H9 (cell line): ENCODE data around the gene PPP1R14C. TPM values are rescaled to one million over a fixed set of nuclear protein-coding genes. Genes with fewer than 3 reads are reported as not detected.

ENCODE experiments used
- DNase-seq: peaks from one replicate; pipeline ENCODE4 v3.0.0-alpha.2; 2017
- H2AFZ ChIP-seq: one replicate; pipeline ENCODE4 v1.6.1; 2013; ENCODE audit warnings: mild to moderate bottlenecking, low read length, control low read depth, moderate library complexity
- H2AK5ac ChIP-seq: 2 replicates; pipeline ENCODE4 v1.6.1; 2013; ENCODE audit warnings: low read length, control low read depth, mixed read lengths; ENCODE audit not compliant: insufficient read length
- H2BK120ac ChIP-seq: one replicate; pipeline ENCODE4 v1.6.1; 2013; ENCODE audit warnings: low read depth, mild to moderate bottlenecking, low read length, control low read depth, inconsistent platforms; ENCODE audit not compliant: poor library complexity, severe bottlenecking
- H2BK12ac ChIP-seq: 2 replicates; pipeline ENCODE4 v1.6.1; 2013; ENCODE audit warnings: low read length, control low read depth, mixed read lengths, low read depth; ENCODE audit not compliant: insufficient read length
- H2BK15ac ChIP-seq: 2 replicates; pipeline ENCODE4 v1.6.1; 2013; ENCODE audit warnings: low read depth, low read length, control low read depth
- H2BK20ac ChIP-seq: one replicate; pipeline ENCODE4 v1.6.1; 2013; ENCODE audit warnings: low read depth, mild to moderate bottlenecking, low read length, control low read depth, inconsistent platforms; ENCODE audit not compliant: poor library complexity, severe bottlenecking
- H2BK5ac ChIP-seq: 2 replicates; pipeline ENCODE4 v1.6.1; 2013; ENCODE audit warnings: low read length, control low read depth, mixed read lengths; ENCODE audit not compliant: insufficient read length
- H3K14ac ChIP-seq: 2 replicates; pipeline ENCODE4 v1.6.1; 2013; ENCODE audit warnings: low read length, control low read depth; ENCODE audit not compliant: insufficient read depth
- H3K18ac ChIP-seq: 2 replicates; pipeline ENCODE4 v1.6.1; 2013; ENCODE audit warnings: low read depth, mild to moderate bottlenecking, mixed read lengths, low read length, control low read depth; ENCODE audit not compliant: insufficient read length
- H3K23ac ChIP-seq: 2 replicates; pipeline ENCODE4 v1.6.1; 2013; ENCODE audit warnings: low read length, control low read depth, mixed read lengths, low read depth; ENCODE audit not compliant: insufficient read length
- H3K23me2 ChIP-seq: 2 replicates; pipeline ENCODE4 v1.6.1; 2013; ENCODE audit warnings: low read depth, mild to moderate bottlenecking, mixed read lengths, low read length, control low read depth; ENCODE audit not compliant: insufficient read length, poor library complexity, severe bottlenecking
- H3K27ac ChIP-seq: 2 replicates; pipeline ENCODE4 v1.5.1; 2013; ENCODE audit warnings: low read length, control low read depth, mixed read lengths, low read depth; ENCODE audit not compliant: insufficient read length
- H3K27me3 ChIP-seq: 2 replicates; pipeline ENCODE4 v1.6.1; 2013; ENCODE audit warnings: low read length, control low read depth, inconsistent platforms; ENCODE audit not compliant: insufficient read depth
- H3K4ac ChIP-seq: 2 replicates; pipeline ENCODE4 v1.6.1; 2013; ENCODE audit warnings: low read depth, mild to moderate bottlenecking, control low read depth, inconsistent platforms, low read length, moderate library complexity
- H3K4me1 ChIP-seq: 2 replicates; pipeline ENCODE4 v1.6.1; 2013; ENCODE audit warnings: low read length, control low read depth, inconsistent platforms; ENCODE audit not compliant: insufficient read depth
- H3K4me2 ChIP-seq: 2 replicates; pipeline ENCODE4 v1.6.1; 2013; ENCODE audit warnings: low read length, control low read depth, mixed read lengths; ENCODE audit not compliant: insufficient read length, insufficient read depth
- H3K56ac ChIP-seq: 2 replicates; pipeline ENCODE4 v1.6.1; 2013; ENCODE audit warnings: low read depth, mild to moderate bottlenecking, mixed read lengths, low read length, control low read depth; ENCODE audit not compliant: insufficient read length
- H3K79me1 ChIP-seq: 2 replicates; pipeline ENCODE4 v1.6.1; 2013; ENCODE audit warnings: low read depth, mild to moderate bottlenecking, moderate library complexity, low read length, control low read depth, inconsistent platforms; ENCODE audit not compliant: insufficient read depth, poor library complexity, severe bottlenecking
- H3K79me2 ChIP-seq: 2 replicates; pipeline ENCODE4 v1.6.1; 2013; ENCODE audit warnings: low read length, control low read depth, inconsistent platforms; ENCODE audit not compliant: insufficient read depth
- H3K9ac ChIP-seq: 2 replicates; pipeline ENCODE4 v1.6.1; 2013; ENCODE audit warnings: low read length, control low read depth, mixed read lengths; ENCODE audit not compliant: insufficient read length; ENCODE audit errors: extremely low read depth
- H3K9me3 ChIP-seq: one replicate; pipeline ENCODE4 v1.6.1; 2013; ENCODE audit warnings: low read depth, low read length, inconsistent platforms; ENCODE audit not compliant: control insufficient read depth
- H3T11ph ChIP-seq: one replicate; pipeline ENCODE4 v1.6.1; 2013; ENCODE audit warnings: mild to moderate bottlenecking, low read length, control low read depth, inconsistent platforms
- H4K20me1 ChIP-seq: one replicate; pipeline ENCODE4 v1.6.1; 2013; ENCODE audit not compliant: control insufficient read depth, insufficient read length, insufficient read depth
- H4K5ac ChIP-seq: 2 replicates; pipeline ENCODE4 v1.6.1; 2013; ENCODE audit warnings: low read depth, mild to moderate bottlenecking, mixed read lengths, low read length, control low read depth; ENCODE audit not compliant: insufficient read length
- H4K8ac ChIP-seq: replicated peaks from 2 replicates; pipeline ENCODE4 v1.6.1; 2013; ENCODE audit warnings: low read length, control low read depth, mixed read lengths, low read depth; ENCODE audit not compliant: insufficient read length
- H4K91ac ChIP-seq: 2 replicates; pipeline ENCODE4 v1.6.1; 2013; ENCODE audit warnings: low read depth, mild to moderate bottlenecking, moderate library complexity, mixed read lengths, low read length, control low read depth; ENCODE audit not compliant: insufficient read length
- H3K27ac Mint-ChIP-seq, 3 experiments: 2 replicates in 2 of 3; 3 replicates in 1 of 3; pipeline ENCODE4 v1.8.0; 2020 to 2021; ENCODE audit warnings: mixed read lengths in 3 of 3, mild to moderate bottlenecking in 1 of 3, moderate library complexity in 1 of 3
- H3K27me3 Mint-ChIP-seq: 2 replicates; pipeline ENCODE4 v1.8.0; 2021; ENCODE audit warnings: low read depth, mild to moderate bottlenecking, moderate library complexity, mixed read lengths
- H3K36me3 Mint-ChIP-seq, 3 experiments: 2 replicates in 2 of 3; 3 replicates in 1 of 3; pipeline ENCODE4 v1.8.0; 2020 to 2021; ENCODE audit warnings: low read depth in 3 of 3, mixed read lengths in 3 of 3; ENCODE audit not compliant: insufficient read depth in 1 of 3
- H3K4me1 Mint-ChIP-seq, 2 experiments: 2 replicates each; pipeline ENCODE4 v1.8.0; 2020; ENCODE audit warnings: mixed read lengths in 2 of 2
- H3K4me3 Mint-ChIP-seq, 2 experiments: 2 replicates in 1 of 2; 3 replicates in 1 of 2; pipeline ENCODE4 v1.8.0; 2020 to 2021; ENCODE audit warnings: mild to moderate bottlenecking in 2 of 2, mixed read lengths in 2 of 2, moderate library complexity in 1 of 2
- H3K9me3 Mint-ChIP-seq, 2 experiments: 2 replicates in 1 of 2; 3 replicates in 1 of 2; pipeline ENCODE4 v1.8.0; 2020; ENCODE audit warnings: mild to moderate bottlenecking in 2 of 2, mixed read lengths in 2 of 2, moderate library complexity in 1 of 2
- CTCF ChIP-seq: fragments of 200-600 bp; sonication (generic); conservative IDR thresholded peaks from 3 replicates; pipeline ENCODE4 v1.8.0; 2021; ENCODE audit warnings: antibody characterized with exemption, mild to moderate bottlenecking
- WGBS: extraction: QIAGEN DNeasy Blood & Tissue Kit; methylation state at CpG from one replicate; pipeline ENCODE4 v1.1.7; 2013; ENCODE audit warnings: missing lambda C conversion rate, low lambda C conversion rate, mixed read lengths; ENCODE audit not compliant: insufficient read length; ENCODE audit errors: extremely low coverage; 5-methylcytosine and 5-hydroxymethylcytosine counted together
- total RNA-seq: library from RNA; stranded (reverse); gene quantifications from 2 replicates; pipeline ENCODE4 v1.2.1, GENCODE V29; 2021

PPP1R14C gene
- total RNA-seq, 1 experiment from 2014 or later = 0.37 TPM

GRCh38 chr6:150153905-150154492 lies 11.2 kb downstream of the PPP1R14C start:
- H3K9me3 Mint-ChIP-seq = no peaks in the 10 kb centered on the region; a peak in 1 of 5 replicates
- TF ChIP-seq CTCF = no peak
- H4K8ac ChIP-seq = no peak overlapping the region
- H2AK5ac ChIP-seq = no peak overlapping the region
- no peak overlapping the region for H3T11ph ChIP-seq
- no peak overlapping the region for H3K4me3 Mint-ChIP-seq
- H3K4me2 ChIP-seq = no peak overlapping the region
- no peak overlapping the region for H2BK5ac ChIP-seq
- no peak overlapping the region for H3K56ac ChIP-seq
- peaks cover 19 to 24% of the 10 kb centered on the region in 2 experiments for H3K4me1 Mint-ChIP-seq
- H3K9ac ChIP-seq = no peak overlapping the region
- H3K27ac ChIP-seq = no peak overlapping the region
- peaks cover 58% of the 10 kb centered on the region for H3K27me3 Mint-ChIP-seq
- no peaks in the 10 kb centered on the region for H3K79me1 ChIP-seq
- no peak overlapping the region for H3K18ac ChIP-seq
- H3K14ac ChIP-seq = no peak overlapping the region
- H3K9me3 ChIP-seq = no peaks in the 10 kb centered on the region
- H3K4me1 ChIP-seq = peaks cover 3% of the 10 kb centered on the region; the same call in 1 of the 2 replicates
- H4K91ac ChIP-seq = no peak overlapping the region
- no CpG with 5 or more reads among the region's 6 CpGs for WGBS
- H2BK15ac ChIP-seq = no peak overlapping the region
- H2BK120ac ChIP-seq = no peak overlapping the region
- no peak overlapping the region for H2BK20ac ChIP-seq
- H4K5ac ChIP-seq = no peak overlapping the region
- no peak overlapping the region for H2AFZ ChIP-seq
- H3K23ac ChIP-seq = no peak overlapping the region
- no peaks in the 10 kb centered on the region; the same call in 1 of the 2 replicates for H3K27me3 ChIP-seq
- no peaks in the 10 kb centered on the region for H4K20me1 ChIP-seq
- DNase-seq = no peak
- H3K4ac ChIP-seq = no peak overlapping the region
- H3K36me3 Mint-ChIP-seq = no peaks in the 10 kb centered on the region
- H2BK12ac ChIP-seq = no peak overlapping the region
- no peaks in the 10 kb centered on the region for H3K23me2 ChIP-seq
- H3K79me2 ChIP-seq = no peaks in the 10 kb centered on the region
- no peak overlapping the region for H3K27ac Mint-ChIP-seq
